SK-N-SH treated with all-trans-retinoic acid at 6 μM for 48 hours (cell line): ENCODE results near the gene FLAD1.

Experiments
- ATAC-seq: fragments of 200-7000 bp; cut with Tn5 transposase; 3 replicates; pipeline ENCODE4 v1.9.1; 2020; ENCODE audit warnings: mild to moderate bottlenecking, moderate library complexity
- ARNTL ChIP-seq: fragments of 450-650 bp; formaldehyde crosslinking; IDR thresholded peaks from 2 replicates; pipeline ENCODE4 v1.5.0; 2020; ENCODE audit warnings: low read depth, mild to moderate bottlenecking, moderate library complexity, borderline replicate concordance
- BACH2 ChIP-seq: fragments of 250-450 bp; sonication (Bioruptor Pico); IDR thresholded peaks from 2 replicates; pipeline ENCODE4 v1.9.0; 2021; ENCODE audit warnings: mild to moderate bottlenecking, borderline replicate concordance
- CREB5 ChIP-seq: fragments of 250-450 bp; sonication (Bioruptor Pico); IDR thresholded peaks from 2 replicates; pipeline ENCODE4 v1.5.1; 2020; ENCODE audit warnings: low read depth, mild to moderate bottlenecking, moderate library complexity
- CSDC2 ChIP-seq: fragments of 250-450 bp; sonication (Bioruptor Pico); IDR thresholded peaks from 2 replicates; pipeline ENCODE4 v1.5.0; 2020; ENCODE audit warnings: mild to moderate bottlenecking, moderate library complexity
- ESRRG ChIP-seq: fragments of 250-450 bp; sonication (Bioruptor Pico); IDR thresholded peaks from 2 replicates; pipeline ENCODE4 v1.6.1; 2021; ENCODE audit warnings: mild to moderate bottlenecking
- OSR1 ChIP-seq: fragments of 250-450 bp; sonication (Bioruptor Pico); IDR thresholded peaks from 2 replicates; pipeline ENCODE4 v1.8.0; 2022; ENCODE audit warnings: moderate library complexity, mild to moderate bottlenecking, inconsistent platforms
- POU6F1 ChIP-seq: fragments of 250-450 bp; sonication (Bioruptor Pico); IDR thresholded peaks from 2 replicates; pipeline ENCODE4 v1.8.0; 2021; ENCODE audit warnings: low read depth, mild to moderate bottlenecking, moderate library complexity, borderline replicate concordance
- PPARA ChIP-seq: fragments of 250-450 bp; sonication (Bioruptor Pico); IDR thresholded peaks from 2 replicates; pipeline ENCODE4 v1.5.0; 2020; ENCODE audit warnings: mild to moderate bottlenecking, borderline replicate concordance
- RARB ChIP-seq: fragments of 250-450 bp; sonication (Bioruptor Pico); IDR thresholded peaks from 2 replicates; pipeline ENCODE4 v1.8.0; 2021; ENCODE audit warnings: mild to moderate bottlenecking, moderate library complexity
- SNAI2 ChIP-seq: fragments of 250-450 bp; sonication (Bioruptor Pico); IDR thresholded peaks from 2 replicates; pipeline ENCODE4 v1.5.0; 2020; ENCODE audit warnings: mild to moderate bottlenecking, moderate library complexity
- TCF4 ChIP-seq: fragments of 250-450 bp; sonication (Bioruptor Pico); IDR thresholded peaks from 2 replicates; pipeline ENCODE4 v1.8.0; 2021; ENCODE audit warnings: mild to moderate bottlenecking, moderate library complexity, borderline replicate concordance
- TOX ChIP-seq: fragments of 250-450 bp; sonication (Bioruptor Pico); IDR thresholded peaks from 2 replicates; pipeline ENCODE4 v1.8.0; 2021; ENCODE audit warnings: mild to moderate bottlenecking, moderate library complexity, borderline replicate concordance
- ZC3H10 ChIP-seq: fragments of 250-450 bp; sonication (Bioruptor Pico); IDR thresholded peaks from 2 replicates; pipeline ENCODE4 v1.5.1; 2021; ENCODE audit warnings: mild to moderate bottlenecking, moderate library complexity
- ZFP3 ChIP-seq: fragments of 250-450 bp; sonication (Bioruptor Pico); IDR thresholded peaks from 2 replicates; pipeline ENCODE4 v1.5.0; 2020; ENCODE audit warnings: mild to moderate bottlenecking, moderate library complexity
- ZNF565 ChIP-seq: fragments of 450-650 bp; formaldehyde crosslinking; conservative IDR thresholded peaks from 2 replicates; pipeline ENCODE4 v1.5.0; 2020; ENCODE audit warnings: low read depth, mild to moderate bottlenecking, moderate library complexity
- ZNF70 ChIP-seq: fragments of 450-650 bp; formaldehyde crosslinking; IDR thresholded peaks from 2 replicates; pipeline ENCODE4 v1.5.0; 2020; ENCODE audit warnings: mild to moderate bottlenecking, moderate library complexity
- TF ChIP-seq, protein P1 (sequence below): fragments of 250-450 bp; sonication (Bioruptor Pico); IDR thresholded peaks from 2 replicates; pipeline ENCODE4 v1.8.0; 2020; ENCODE audit warnings: mild to moderate bottlenecking, moderate library complexity, borderline replicate concordance
- TF ChIP-seq, protein P2 (sequence below): fragments of 250-450 bp; sonication (Bioruptor Pico); IDR thresholded peaks from 2 replicates; pipeline ENCODE4 v1.5.0; 2020; ENCODE audit warnings: mild to moderate bottlenecking, moderate library complexity

Gene FLAD1

DNA sequence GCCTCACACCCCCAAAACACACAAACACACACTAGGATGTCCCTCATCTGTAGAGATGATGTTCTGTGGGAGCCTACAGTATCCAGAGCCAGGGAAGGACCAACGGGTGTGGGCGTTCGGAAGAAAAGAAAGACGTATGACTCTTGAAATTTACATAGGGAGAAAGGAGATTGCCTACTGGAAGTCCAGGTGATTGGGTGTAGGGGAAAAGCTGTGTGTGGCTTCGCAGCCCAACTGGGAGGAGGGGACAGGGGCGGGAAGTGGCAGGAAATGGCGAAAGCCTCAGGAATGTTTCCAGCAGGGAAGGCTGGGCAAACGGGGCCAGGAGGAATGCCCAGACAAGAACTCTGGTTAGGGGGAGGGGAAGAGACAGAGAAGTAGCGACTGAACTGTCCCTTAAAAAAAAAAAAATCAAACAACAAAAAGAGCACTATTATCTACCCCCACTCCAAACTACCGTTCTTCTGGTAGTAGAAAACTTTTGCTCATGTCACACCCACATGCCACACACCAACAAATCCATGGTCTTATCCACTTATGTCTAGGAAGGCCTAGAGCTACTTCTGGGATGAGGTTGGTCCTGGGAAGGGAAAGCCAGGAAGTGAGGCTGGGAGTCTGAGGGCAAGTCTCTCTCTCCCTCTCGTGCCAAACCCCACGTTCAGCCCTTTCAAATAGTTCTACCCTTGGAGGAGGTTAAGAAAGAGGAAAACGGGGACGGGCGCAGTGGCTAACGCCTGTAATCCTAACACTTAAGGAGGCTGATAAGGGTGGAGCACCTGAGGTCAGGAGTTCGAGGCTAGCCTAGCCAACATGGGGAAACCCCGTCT, 10.4 kb upstream of the FLAD1 start:
- peak; percentile 30; the same call in 1 of the 2 replicates for TF ChIP-seq ZC3H10 (CRISPR knock-in tag)
- TF ChIP-seq SNAI2 (CRISPR knock-in tag): no peak
- 0 out of 2 replicates have a peak, but pooled peaks have one; percentile 3 for TF ChIP-seq RARB
- no peak for TF ChIP-seq ZNF565
- TF ChIP-seq OSR1 (CRISPR knock-in tag): 0 out of 2 replicates have a peak, but pooled peaks have one; percentile 13
- TF ChIP-seq TOX: peak; percentile 60; the same call in 1 of the 2 replicates
- no peak for TF ChIP-seq ZFP3 (CRISPR knock-in tag)
- 0 out of 2 replicates have a peak, but pooled peaks have one; percentile 73 for TF ChIP-seq POU6F1 (CRISPR knock-in tag)
- peak; percentile 36 for ATAC-seq

DNA sequence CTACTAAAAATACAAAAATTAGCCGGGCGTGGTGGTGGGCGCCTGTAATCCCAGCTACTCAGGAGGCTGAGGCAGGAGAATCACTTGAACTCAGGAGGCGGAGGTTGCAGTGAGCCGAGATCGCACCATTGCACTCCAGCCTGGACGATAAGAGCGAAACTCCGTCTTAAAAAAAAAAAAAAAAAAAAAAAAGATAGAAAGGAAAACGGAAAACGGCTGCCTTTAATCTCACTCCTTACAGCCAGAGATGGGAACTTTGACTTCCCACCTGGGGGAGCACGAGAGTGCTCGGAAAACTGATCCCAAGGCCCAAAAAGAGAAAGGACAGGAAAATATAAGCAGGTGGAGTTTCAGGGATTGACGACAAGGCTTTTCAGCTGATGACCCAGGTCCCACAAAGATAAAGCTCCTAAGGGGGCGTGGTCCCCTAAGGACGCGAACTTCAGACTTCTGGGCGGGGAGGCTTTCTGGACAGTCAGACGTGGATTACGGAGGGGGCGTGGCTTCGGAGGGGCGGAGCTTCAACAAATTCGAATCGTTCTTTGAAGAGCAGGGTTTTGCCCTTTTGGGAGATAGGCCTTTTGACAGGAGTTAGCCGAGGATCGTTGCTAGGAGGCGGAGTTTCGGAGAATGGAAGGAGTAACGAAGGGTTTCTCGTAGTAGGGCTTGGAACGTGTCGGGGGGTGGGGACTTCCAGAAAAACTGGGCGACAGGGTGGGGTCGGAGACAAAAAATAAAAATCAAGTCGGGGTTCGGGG, 9.6 kb upstream of the FLAD1 start:
- peak; percentile 25 for ATAC-seq
- TF ChIP-seq RARB (no peak), BACH2 (CRISPR knock-in tag) (no peak), ARNTL (CRISPR knock-in tag) (no peak), PPARA (CRISPR knock-in tag) (no peak), CREB5 (CRISPR knock-in tag) (no peak), ZC3H10 (CRISPR knock-in tag) (no peak), OSR1 (CRISPR knock-in tag) (no peak), CSDC2 (CRISPR knock-in tag) (no peak), TCF4 (no peak), ZNF70 (CRISPR knock-in tag) (no peak), POU6F1 (CRISPR knock-in tag) (no peak), ESRRG (no peak)
- TF ChIP-seq, protein P1, sequence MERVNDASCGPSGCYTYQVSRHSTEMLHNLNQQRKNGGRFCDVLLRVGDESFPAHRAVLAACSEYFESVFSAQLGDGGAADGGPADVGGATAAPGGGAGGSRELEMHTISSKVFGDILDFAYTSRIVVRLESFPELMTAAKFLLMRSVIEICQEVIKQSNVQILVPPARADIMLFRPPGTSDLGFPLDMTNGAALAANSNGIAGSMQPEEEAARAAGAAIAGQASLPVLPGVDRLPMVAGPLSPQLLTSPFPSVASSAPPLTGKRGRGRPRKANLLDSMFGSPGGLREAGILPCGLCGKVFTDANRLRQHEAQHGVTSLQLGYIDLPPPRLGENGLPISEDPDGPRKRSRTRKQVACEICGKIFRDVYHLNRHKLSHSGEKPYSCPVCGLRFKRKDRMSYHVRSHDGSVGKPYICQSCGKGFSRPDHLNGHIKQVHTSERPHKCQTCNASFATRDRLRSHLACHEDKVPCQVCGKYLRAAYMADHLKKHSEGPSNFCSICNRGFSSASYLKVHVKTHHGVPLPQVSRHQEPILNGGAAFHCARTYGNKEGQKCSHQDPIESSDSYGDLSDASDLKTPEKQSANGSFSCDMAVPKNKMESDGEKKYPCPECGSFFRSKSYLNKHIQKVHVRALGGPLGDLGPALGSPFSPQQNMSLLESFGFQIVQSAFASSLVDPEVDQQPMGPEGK (CRISPR knock-in tag): no peak
- TF ChIP-seq, protein P2, sequence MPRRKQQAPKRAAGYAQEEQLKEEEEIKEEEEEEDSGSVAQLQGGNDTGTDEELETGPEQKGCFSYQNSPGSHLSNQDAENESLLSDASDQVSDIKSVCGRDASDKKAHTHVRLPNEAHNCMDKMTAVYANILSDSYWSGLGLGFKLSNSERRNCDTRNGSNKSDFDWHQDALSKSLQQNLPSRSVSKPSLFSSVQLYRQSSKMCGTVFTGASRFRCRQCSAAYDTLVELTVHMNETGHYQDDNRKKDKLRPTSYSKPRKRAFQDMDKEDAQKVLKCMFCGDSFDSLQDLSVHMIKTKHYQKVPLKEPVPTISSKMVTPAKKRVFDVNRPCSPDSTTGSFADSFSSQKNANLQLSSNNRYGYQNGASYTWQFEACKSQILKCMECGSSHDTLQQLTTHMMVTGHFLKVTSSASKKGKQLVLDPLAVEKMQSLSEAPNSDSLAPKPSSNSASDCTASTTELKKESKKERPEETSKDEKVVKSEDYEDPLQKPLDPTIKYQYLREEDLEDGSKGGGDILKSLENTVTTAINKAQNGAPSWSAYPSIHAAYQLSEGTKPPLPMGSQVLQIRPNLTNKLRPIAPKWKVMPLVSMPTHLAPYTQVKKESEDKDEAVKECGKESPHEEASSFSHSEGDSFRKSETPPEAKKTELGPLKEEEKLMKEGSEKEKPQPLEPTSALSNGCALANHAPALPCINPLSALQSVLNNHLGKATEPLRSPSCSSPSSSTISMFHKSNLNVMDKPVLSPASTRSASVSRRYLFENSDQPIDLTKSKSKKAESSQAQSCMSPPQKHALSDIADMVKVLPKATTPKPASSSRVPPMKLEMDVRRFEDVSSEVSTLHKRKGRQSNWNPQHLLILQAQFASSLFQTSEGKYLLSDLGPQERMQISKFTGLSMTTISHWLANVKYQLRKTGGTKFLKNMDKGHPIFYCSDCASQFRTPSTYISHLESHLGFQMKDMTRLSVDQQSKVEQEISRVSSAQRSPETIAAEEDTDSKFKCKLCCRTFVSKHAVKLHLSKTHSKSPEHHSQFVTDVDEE (CRISPR knock-in tag): no peak
